ENCODE results near the gene FARP1.
"Not testable (repeated sequence)": the region's sequence is repeated elsewhere in the genome, so short reads cannot be mapped to it uniquely, and the experiment has no call there.

FARP1 gene

DNA sequence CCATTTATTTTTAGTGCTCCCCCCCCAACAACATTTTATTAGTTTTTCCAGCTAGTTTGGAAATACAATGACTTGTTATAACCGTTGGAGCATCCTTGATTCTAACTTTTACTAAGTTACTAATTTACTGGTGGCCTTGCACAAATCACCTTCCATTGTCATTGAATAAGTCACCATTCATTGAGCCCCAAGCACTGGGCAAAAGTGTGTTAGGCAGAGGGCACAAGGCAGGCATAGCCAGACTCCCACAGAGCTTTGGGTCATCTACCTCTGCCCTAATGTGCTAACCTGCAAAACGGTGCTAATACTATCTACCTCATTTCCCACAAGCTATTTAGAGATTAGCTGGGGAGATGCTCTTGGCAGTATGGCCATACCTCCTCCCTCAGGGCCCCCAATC is 120.9 kb downstream of the FARP1 start:
- no peak for DNase-seq

DNA sequence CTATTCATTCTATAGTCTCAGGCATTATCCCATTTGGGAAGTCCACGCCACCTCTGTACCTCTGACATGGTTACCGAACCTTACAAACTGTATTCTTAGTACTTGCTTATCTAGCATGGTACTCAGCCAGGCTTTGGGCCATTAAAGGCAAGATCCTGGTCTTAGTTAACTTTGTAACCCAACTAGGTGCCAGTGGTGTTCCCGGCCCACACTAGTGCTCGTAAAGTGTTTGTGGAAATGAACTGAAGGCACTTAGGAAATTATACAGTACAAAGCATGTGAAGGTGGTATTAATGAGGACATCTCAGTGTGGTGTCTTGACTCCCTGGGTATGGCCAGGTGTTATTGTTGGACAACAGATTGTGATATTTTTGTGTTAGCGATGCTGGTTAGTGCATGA is 122.0 kb downstream of the FARP1 start:
- no peak for DNase-seq

DNA sequence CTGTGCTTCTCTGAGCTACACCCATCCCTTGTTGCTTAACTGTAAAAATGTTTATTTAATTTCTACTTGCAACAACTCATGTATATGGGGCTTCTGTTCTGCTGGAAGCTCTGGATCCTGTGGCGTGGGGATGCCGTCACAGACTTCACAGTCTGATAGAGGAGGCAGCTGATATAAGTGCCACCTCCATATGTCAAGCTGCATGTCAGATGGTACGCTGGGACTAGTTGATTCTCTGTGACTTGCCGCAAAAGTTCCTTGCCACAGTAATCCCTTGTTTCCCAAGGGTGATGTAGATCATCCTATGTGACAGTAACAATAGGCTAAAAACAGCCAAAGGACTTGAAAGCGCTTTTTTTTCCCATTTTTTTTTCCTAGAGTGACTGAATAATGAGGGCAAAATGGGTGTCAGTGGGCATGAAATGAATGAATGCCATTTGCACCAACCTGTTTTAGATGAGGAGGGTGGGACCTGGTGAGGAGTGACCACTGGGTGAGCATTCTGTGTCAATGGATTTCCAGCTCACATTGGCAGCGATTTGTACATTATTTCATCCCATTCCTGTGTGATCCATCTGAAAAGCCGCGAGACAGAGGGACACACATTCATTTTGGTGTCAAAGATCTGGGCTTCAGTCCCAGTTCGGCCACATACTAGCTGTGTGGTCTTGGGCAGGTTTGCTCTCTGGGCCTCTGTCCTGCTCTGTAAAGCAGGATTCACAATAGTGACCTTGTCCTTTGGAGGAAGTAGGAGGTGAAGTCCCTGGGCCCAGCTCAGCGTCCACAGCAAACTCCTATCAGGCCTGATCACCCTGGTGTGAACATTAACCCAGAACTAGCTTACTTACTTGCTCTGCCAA is 123.0 kb downstream of the FARP1 start:
- no peak for DNase-seq

DNA sequence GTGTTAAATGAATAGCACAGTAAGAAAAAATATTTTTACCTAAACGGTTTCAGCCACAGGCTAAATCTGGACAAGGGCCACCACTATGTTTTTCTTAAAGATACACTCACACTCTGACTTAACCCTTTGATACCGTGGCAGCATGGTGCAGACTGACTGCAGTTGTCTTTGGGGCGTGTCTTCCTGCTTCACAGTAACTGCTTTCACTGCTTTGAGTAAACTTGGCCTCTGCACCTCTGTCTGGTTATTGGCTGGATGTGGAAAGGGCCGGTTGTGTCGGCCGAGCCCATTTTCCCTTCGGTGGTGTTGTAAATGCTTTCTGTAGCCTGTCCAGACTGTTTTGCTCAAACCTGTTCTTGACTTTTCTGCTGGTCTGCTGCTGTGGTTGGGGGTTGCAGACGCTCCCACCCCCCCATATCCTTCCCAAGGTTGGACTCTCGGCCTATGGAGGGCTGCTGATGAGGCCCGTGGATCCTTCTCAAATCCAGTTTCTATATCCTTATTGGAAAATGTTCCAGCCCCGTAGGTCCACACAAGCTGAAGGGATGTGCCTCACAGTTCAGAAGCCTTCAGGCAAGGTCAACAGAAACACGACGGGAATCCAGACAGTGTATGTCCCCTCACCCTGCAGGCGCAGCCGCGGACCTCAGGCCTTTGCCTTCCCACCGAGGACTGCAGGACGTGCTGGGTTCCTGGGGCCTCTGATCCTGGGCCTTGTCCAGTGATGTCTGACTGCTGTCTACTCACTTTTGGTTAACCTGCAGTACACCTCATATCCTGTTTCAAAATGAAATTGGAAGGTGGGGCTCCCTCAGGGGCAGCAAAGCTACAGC is 124.4 kb downstream of the FARP1 start:
- no peak for DNase-seq

DNA sequence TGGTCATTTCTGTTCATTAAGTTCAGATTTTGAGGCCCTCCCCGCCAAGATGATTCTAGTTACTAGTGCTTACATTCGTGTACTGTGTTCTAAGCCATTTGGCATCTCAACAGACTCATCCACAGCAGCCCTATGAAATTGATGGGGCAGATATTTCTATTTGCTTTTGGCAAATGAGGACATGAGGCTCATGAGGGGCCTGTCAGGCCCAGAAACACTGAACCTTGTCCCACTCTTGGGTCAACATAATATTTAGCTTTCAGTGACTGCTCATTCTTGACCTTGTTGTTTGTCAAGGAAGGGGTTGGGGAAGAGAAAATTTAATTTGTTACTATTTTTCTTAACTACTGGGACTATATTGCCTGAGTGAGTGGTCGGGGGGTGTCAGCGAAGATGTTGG is 126.5 kb downstream of the FARP1 start:
- no peak for DNase-seq

DNA sequence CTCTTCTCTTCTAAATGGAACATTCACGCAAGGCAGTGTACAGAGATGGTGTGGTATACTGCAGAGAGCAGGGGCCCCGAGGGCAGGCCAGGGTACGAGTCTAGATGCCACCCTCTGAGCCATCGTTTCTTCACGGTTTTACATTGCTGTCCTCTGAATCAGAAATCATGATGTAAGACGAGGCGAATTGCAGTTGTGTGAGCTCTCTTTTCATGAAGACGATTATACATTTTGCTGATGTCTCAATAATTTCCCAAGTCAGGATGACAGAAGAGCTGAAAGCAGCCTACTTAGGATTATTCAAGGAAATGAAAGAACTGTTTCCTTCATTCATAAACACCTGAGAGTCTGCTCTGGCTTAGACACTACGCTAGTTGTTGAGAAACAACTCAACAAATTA is 127.9 kb downstream of the FARP1 start:
- DNase-seq = no peak

DNA sequence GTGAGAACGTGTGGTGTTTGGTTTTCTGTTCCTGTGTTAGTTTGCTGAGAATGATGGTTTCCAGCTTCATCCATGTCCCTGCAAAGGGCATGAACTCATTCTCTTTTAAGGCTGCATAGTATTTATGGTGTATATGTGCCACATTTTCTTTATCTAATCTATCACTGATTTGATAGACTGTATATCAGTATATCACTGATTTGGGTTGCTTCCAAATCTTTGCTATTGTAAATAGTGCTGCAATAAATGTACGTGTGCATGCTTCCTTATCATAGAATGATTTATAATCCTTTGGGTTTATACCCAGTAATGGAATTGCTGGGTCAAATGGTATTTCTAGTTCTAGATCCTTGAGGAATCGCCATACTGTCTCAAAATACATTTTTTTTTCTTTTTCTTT is 128.8 kb downstream of the FARP1 start:
- DNase-seq = not testable (repeated sequence)

DNA sequence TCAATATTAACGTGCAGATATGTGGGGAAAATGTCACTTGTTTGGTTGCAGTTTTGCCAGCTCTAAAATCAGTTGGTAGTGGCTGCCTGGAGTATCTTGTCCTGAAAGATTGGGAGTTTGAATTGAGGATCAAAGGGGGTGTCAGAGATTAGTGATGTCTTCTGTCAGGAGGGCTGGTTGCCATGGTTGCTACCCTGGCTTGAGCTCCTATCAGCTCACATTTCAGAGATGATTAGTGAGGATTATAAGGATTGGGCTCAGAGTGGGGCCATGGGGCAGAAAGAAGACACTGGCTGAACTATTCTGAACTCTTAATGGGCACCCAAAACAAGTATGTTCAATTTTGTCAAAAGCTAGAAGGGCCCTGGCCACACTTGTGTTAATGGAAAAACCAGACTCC is 129.7 kb downstream of the FARP1 start:
- no peak for DNase-seq

DNA sequence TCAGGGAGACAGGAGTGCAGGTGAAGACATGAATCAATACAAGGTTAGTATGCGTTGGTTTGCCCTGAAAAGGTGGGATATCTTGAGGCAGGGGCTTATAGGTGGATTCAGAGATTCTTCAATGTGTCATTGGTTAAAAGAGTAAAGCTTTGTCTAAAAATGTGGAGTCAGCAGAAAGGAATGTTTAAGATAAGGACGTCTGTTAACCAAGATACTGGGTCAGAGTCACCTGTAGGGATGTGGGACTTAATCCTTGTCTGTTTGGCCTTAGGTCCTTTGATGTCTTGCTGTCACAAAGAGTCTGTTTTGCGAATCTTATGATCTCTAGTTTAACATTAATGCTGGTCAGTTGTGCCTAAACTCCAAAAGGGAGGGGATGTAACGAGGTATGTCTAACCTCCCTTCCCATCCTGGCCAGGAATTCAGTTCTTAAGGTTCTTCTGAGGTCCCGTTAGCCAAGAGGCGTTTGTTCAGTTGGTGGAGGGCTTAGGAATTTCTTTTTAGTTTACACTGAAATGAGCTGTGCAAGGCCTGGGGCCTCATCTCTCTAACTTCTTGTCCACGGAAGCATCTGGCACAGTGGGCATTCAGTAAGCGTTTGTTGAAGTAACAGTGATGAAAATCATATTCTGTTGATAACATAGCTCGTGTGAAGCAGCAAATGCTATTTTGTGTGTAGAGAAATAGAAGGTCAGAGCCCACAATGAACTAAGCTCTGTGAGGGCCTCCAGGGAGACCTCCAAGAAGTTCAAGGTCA is 130.4 kb downstream of the FARP1 start:
- DNase-seq = no peak

DNA sequence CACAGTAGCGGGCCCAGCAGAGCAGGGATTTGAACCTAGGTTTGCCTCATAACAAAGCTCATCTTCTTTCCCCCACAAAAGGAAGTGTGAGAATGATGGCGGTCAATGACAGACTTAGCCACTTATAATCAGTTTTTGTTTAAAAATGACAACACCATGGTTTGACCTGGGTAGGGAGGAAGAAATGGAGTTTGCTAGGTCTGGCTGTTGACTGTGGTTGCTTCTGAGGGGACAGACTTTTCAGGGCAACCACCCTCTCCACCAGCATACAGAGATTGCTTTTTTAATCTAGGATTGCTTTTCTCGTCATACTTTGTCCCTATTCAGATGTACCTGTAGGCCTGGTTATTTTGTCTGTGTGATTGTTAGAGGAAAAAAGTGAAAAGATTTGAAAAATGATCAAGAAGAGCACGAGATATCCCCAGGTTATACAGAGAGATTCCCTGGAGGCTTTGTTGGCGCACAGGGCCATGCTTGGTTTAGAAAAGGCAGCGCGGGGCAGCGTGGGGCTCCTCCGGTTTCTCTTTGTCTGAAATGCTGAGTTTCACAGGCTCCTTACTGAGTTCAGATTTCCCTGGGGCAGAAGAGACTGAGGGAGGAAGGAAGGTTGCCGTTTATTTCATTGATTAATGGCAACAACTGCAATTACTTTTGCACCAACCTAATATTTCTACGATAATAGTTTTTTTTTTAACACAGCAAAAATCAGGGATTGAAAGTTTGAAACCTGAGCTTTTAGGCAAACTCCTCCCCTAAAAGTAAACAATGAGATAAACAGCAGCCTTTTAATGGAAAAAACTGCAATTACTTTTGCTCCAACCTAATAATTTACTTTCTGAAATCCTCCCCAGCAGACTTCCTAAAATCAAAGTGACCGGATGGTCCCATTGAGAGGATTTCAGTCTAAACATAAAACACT is 131.2 kb downstream of the FARP1 start:
- DNase-seq = no peak

DNA sequence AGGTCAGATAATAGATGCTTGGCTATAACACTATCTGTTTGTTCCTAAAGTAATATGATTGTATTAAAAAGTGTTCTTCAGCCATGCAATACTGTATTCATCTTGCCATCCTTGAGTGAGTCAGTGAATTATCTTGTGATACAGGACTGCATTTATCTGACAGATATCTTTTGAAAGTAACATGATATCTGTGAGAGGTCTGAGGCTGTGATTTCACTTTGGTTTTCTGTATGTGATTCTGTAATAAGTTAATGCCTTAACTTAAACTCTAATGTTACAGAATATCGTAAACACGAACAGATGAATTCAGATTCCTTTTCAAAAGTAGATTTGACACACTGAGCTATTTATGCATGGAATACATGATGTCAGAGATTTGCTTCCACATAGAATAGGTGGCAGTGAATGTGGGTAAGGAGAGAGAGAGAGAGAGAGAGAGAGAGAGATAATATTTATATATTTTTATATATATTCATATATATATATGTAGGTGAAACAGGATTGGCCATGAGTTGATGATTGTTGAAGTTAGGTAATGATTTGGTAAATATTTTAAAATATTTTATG is 132.1 kb downstream of the FARP1 start:
- DNase-seq = no peak

DNA sequence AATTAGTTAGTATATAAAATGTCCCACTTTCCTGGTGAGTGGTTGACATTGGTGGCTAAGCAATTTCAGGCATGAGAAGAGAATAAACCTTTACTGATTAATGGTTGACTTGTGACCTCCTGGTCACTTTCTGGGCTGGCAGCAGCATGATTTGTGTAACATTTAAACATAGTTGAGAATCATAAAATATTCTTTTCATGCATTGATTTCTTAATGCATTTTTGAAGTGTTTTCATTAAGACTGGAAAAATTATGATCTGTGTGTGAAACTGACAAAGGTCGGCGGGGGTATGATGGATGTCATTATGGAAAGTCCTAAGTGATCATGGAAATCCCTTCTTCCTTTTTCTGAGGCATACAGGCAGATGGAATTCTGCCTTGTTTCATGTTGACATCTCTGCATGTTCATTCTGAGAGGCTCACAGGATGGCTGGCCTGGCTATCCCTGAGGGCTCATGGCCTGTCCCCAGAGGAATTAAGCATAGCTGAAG is 132.8 kb downstream of the FARP1 start:
- no peak for DNase-seq

DNA sequence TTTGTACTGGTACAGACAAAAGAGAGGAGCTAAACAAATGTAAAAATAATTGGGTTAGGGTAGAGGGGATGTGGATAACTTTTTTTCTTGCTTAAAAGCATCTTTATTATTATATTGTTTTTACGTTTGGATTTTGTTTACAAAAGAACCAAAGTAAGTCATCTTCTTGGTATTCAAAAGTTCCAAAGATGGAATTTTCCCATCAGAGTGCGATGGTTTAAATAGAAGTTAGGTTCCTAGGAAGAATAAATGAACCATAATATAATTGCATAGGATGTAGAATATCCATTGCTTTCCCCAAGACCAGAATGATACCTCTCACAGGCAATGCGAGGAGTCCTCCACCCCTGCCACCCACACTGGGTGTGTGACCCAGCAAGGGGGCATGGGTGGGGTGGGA is 133.6 kb downstream of the FARP1 start:
- no peak for DNase-seq

DNA sequence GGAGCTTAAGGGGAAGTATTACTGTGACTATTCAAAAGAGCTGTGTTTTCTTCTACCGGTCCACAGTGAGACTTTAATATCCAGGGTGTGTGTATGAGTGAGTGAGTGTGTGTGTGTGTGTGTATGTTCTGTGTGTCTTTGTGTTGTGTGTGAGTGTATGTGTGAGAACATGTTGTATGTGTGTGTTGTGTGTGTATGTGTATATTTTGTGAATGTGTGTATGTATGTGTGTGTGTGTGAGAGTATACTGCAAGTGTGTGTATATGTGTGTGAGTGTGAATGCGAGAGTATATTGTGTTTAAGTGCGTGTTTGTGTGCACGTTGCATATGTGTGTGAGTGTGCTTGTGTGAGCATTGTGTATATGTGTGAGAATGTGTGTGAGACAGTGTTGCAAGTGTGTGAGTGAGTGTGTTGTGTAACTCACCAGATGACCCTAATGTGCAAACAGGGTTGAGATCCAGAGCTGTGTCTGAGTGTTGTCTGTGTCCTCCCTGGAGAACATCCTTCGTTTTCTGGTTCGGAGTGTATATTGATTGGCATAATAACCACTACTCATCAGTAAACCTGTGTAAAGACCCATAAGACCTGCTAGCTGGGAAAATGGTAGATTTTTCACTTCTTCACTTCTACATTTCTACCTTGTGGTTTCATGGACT is 135.3 kb downstream of the FARP1 start:
- no peak for DNase-seq

DNA sequence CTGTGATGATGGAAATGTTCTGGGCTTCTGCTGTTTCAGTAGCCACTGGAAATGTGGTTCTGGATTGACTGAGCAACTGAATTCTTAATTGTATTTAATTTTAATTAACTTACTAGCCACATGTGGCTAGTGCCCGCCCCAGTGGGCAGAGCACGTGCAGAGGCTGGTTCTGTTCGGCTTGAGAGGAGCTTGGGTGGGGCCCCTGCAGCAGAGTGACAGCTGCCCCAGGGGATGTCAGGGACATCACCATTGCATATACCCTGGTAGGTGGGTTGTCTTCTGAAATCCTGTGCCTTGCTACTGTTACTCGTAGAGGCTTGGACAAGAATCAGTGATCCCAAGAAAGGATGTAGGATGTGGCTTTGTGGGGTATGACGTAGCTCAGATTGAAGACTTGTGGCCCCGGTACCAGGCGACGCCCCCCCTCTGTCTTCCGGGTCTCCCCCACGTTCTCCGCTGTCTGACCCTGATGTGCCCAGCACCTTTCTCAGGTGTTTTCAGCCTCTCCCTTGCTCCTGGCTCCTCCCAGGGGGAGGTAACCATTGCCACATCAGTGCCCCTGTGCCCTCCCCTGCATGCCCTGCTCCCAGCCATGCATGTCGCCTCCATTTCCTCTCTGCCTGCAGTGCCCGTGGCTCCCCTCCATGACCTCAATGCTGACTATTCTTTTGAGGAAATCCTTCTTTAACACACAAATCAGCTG is 136.7 kb downstream of the FARP1 start:
- no peak for DNase-seq

DNA sequence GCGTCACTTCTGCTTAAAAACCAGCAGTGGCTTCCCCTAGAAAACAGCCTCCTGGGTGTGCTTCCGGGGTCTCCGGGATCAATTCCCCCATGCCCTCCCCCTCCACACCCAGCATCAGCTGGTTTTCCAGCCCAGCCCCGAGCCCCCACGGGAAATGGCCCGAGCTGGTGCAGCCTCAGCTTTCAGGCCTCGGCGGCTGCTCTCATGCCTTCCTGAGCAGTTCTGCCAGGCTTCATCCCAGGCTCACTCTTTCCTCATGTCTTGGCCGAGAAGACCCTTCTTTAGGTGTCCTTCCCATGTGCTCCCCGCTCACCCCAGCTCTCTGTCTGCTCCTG is 137.2 kb downstream of the FARP1 start:
- DNase-seq = no peak

DNA sequence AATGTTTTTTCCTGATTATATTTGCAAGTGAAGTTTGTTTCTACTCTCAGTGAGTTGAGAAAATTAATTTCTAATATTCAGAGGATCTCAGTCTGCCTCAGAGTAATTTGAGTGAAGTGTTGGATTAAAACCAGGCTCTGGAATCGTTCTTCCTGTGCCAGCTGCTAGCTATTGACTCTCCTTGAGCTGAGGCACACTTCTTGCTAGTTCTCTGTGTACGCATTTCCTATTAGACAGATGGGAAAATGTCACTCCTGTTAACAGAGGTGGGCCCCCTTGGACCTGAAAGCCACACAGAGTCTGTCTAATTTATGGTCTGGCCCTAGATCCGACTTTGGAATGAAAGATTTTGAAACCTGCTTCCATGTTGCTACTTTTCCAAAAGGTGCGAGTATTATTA is 141.8 kb downstream of the FARP1 start:
- DNase-seq = no peak

DNA sequence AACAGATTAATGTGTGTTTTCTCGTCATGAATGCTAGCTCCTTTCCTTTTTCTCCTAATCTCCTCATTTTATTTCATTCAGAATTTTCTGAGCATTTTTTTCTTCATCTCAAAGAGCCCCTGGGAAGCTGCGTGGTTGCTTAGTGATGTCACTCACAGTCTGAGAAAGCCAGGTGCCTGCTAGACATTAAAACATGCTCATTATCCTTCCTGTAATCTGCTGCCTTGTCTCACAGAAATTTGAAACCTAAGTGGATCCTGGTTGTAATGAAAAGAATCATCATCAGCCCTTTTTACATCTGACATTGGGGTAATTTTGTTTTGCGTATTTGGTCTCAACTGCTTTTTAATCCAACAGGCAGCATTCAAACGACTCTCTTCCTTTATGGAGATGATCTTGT is 142.4 kb downstream of the FARP1 start:
- DNase-seq = no peak

DNA sequence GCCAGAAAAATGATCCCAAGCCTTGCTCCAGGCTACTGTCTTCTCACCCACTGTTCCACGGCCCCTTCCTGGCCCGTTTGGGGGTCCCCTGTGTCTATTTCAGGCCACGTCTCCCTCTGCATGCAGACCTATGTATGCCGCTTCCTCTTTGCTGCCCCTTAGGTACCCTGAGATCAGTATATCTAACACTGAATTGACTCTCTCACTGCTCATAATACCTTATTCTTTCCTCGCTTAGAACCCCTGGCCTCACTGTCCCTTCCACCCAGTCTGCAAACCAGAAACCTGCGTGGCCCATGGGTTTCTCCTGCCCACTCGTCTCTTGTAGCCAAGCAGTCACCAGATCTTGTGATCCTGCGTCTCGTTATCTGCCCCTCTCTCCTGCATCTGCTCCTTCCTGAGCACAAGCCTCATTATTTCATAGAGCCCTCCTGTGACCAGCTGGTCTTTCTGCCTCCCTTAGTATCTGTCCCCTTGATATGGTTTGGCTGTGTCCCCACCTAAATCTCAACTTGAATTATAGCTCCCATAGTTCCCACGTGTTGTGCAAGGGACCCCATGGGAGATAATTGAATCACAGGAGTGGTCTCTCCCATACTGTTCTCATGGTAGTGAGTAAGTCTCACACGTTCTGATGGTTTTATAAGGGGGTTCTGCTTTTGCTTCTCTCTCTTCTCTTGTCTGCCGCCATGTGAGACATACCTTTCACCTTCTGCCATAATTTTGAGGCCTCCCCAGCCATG is 143.1 kb downstream of the FARP1 start:
- no peak for DNase-seq

DNA sequence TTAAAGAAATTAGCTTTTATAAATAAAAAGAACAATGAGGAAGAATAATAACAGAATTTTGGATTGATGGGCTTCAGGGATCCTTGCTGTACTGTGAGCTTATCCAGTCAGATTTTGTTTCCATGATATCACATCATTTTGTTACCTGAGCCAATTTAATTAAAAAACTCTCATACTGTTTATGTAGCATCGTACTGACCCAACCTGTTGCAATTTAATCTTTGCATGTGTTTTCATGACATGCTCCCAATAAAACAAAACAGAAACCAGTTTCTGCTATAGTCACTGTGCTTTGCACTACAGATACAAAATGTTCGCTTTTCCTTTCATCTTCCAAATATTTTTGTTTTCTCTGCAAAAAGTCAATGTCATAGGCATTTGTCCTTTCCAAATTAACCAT is 143.9 kb downstream of the FARP1 start:
- no peak for DNase-seq
